ENCODE measurements around the gene KCNT2.
"Not testable (repeated sequence)": the region's sequence is repeated elsewhere in the genome, so short reads cannot be mapped to it uniquely, and the experiment has no call there.

KCNT2 gene

GRCh38 chr1:196608390-196609369 is at the start of gene KCNT2:
Gene KCNT2, minus strand, starts transcription at chr1:196608440. Its CDS starts 131 bp downstream, at chr1:196608309.
- DNase-seq: no peak

- no peak for DNase-seq
These were observed 47.3 kb upstream of the KCNT2 start for GRCh38 chr1:196655494-196655893.

- DNase-seq: no peak
These were observed 46.8 kb upstream of the KCNT2 start for GRCh38 chr1:196655071-196655470.

GRCh38 chr1:196654271-196654670 is 46.0 kb upstream of the KCNT2 start:
- no peak for DNase-seq

GRCh38 chr1:196651637-196652215 is 43.5 kb upstream of the KCNT2 start, which contains the start of gene CFH:
Gene CFH, plus strand, starts transcription at chr1:196652043. Its CDS starts 75 bp downstream, at chr1:196652118.
- no peak for DNase-seq

GRCh38 chr1:196651079-196651478 is 42.8 kb upstream of the KCNT2 start:
- no peak for DNase-seq

- no peak for DNase-seq
These were observed 42.2 kb upstream of the KCNT2 start for GRCh38 chr1:196650403-196650802.

- no peak for DNase-seq
These were observed 41.8 kb upstream of the KCNT2 start for GRCh38 chr1:196649990-196650389.

GRCh38 chr1:196640976-196641375 is 32.7 kb upstream of the KCNT2 start:
- no peak for DNase-seq

GRCh38 chr1:196639291-196639690 is 31.1 kb upstream of the KCNT2 start:
- DNase-seq: not testable (repeated sequence)

- no peak for DNase-seq
These were observed 30.2 kb upstream of the KCNT2 start for GRCh38 chr1:196638466-196638865.

- no peak for DNase-seq
These were observed 29.4 kb upstream of the KCNT2 start for GRCh38 chr1:196637606-196638005.

GRCh38 chr1:196628838-196629237 is 20.6 kb upstream of the KCNT2 start:
- DNase-seq: no peak

GRCh38 chr1:196623079-196623478 is 14.8 kb upstream of the KCNT2 start:
- no peak for DNase-seq

GRCh38 chr1:196619721-196620120 is 11.5 kb upstream of the KCNT2 start:
- DNase-seq: no peak

- no peak for DNase-seq
These were observed 3.6 kb upstream of the KCNT2 start for GRCh38 chr1:196611873-196612272.

GRCh38 chr1:196609370-196609737 is 1.1 kb upstream of the KCNT2 start:
- no peak for DNase-seq

GRCh38 chr1:196607981-196608380 is 259 bp downstream of the KCNT2 start:
- DNase-seq: no peak

GRCh38 chr1:196603651-196604050 is 4.6 kb downstream of the KCNT2 start:
- DNase-seq: no peak

- DNase-seq: no peak
These were observed 9.1 kb downstream of the KCNT2 start for GRCh38 chr1:196598942-196599748.

- no peak for DNase-seq
These were observed 13.5 kb downstream of the KCNT2 start for GRCh38 chr1:196594700-196595099.

- no peak for DNase-seq
These were observed 14.3 kb downstream of the KCNT2 start for GRCh38 chr1:196593955-196594354.

- DNase-seq: no peak
These were observed 17.3 kb downstream of the KCNT2 start for GRCh38 chr1:196590959-196591358.
